ENCODE measurements around the gene TGFB1. TPM values are rescaled to one million over a fixed set of nuclear protein-coding genes. Genes with fewer than 3 reads are reported as not detected.

The TGFB1 gene
- 14.4 and 19.6 TPM in 2 replicates for total RNA-seq

DNA sequence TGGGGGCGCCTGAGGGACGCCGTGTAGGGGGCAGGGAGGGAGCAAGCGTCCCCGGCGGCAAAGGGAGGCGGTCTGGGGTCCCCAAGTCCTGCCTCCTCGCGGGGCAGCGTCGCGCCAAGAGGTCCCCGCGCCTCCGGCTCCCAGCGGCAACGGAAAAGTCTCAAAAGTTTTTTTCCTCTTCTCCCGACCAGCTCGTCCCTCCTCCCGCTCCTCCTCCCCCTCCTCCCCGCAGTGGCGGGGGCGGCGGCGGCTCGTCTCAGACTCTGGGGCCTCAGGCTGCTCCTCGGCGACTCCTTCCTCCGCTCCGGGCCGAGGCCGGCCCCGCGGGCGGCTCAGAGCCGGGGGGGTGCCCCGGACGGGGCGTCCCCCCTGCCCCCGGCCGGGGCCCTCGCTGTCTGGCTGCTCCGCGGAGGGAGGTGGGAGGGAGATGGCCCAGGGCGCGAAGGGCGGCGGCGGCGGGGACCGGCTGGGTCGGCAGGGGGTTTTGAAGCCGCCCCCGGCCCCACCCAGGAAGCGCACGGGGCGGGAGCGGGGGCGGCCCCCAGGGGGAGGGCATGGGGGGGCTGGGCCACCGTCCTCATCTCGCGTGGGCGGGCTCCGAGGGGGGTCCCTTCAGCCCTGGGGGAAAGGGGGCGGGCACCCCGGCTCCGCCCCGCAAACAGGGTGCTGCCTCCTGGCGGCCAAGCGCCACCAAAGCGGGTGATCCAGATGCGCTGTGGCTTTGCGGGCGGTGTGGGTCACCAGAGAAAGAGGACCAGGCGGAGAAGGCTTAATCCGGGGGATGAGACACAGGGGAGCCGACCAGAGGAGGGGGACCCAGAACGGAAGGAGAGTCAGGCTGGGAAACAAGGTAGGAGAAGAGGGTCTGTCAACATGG lies at the start of gene TGFB1:
TGFB1 (minus strand) TSS at position 457 of the 877 bp plus-strand sequence. CDS start 878 bp downstream, outside the sequence.

DNA sequence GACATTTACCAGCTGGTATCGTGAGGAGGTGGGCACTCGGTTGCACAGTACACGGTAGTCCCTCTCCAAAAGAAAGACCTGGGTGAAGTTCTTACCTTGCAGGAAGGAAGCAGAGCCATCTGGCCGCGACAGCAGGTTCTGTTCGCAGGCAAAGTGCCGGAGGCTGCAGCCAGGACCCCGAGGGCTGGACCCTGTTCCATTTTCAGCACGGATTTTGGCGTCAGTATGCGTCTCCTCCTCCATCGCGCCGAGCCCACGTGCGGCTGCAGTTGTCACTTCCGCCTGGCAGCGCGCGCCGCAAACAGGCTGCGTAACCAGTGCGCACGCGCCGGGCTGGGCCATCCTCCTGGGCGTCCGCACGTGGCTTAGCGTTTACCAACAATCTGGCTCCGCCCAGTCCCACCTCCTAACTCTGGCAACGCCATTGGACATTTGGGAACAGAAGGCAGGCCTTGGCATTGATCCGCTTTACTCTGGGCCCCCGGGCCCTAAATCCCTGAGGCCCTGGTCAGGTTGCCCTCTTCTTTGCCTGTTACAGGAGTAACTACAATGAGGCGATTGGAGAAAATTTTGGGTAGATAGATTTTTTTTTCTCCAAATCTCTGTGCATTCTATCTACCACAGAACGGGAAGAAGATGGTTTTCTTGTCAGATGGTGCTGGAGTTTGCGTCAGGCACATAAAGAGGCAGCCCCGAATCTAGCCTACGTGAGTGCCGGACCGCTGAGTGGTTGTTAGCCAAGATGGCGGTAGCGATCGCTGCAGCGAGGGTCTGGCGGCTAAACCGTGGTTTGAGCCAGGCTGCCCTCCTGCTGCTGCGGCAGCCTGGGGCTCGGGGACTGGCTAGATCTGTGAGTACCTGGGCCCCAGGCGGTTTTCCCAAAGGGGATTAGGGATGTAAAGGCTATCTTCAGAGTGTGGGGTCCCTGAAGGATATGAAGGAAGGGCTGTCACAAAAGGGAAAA lies 43.6 kb upstream of the TGFB1 start, which contains the start of the genes BCKDHA and EXOSC5:
BCKDHA (plus strand) TSS at position 733 of the 964 bp plus-strand sequence; CDS start at position 743, 10 bp downstream.
EXOSC5 (minus strand) TSS at position 274 of the 964 bp plus-strand sequence; CDS start at position 243, 31 bp downstream.

DNA sequence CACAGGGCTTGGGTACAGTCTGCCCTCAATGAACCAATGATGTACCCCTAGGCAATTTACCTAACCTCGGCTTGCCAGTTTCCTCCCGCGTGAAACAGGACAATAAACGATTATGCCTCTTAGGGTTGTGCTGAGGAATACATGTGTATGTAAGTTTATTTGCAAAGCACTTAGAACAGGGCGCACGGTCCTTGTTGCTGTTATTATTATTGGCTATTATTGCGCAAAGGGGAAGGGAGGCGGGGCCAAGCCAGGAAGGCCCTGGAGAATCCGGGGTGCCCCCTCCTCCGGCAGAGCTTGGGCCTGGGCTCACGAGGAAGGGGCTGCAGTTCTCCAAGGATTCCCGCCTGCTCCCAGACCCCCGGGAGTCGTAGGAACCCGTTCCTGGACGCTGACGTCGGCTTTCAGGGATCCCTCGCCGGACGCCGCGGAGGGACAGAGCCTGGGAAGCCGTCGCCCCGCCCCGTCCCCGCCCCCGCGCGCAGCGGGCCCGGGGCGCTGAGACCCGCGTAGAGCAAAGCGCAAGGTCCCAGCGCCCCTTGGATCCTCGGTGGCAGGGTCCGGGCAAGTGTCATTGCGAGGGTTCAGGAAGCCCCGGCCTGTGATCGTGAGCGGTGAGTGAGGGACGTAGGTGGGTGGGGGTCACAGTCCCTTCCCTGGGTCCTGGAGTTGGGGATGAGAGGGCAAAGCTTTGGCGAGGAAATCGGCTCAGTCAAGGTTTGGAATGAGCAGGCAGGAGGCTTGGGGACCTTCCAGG lies 22.7 kb upstream of the TGFB1 start, which contains the start of gene TMEM91:
TMEM91 (plus strand) TSS at position 293 of the 757 bp plus-strand sequence. CDS start 1,777 bp downstream, outside the sequence.

DNA sequence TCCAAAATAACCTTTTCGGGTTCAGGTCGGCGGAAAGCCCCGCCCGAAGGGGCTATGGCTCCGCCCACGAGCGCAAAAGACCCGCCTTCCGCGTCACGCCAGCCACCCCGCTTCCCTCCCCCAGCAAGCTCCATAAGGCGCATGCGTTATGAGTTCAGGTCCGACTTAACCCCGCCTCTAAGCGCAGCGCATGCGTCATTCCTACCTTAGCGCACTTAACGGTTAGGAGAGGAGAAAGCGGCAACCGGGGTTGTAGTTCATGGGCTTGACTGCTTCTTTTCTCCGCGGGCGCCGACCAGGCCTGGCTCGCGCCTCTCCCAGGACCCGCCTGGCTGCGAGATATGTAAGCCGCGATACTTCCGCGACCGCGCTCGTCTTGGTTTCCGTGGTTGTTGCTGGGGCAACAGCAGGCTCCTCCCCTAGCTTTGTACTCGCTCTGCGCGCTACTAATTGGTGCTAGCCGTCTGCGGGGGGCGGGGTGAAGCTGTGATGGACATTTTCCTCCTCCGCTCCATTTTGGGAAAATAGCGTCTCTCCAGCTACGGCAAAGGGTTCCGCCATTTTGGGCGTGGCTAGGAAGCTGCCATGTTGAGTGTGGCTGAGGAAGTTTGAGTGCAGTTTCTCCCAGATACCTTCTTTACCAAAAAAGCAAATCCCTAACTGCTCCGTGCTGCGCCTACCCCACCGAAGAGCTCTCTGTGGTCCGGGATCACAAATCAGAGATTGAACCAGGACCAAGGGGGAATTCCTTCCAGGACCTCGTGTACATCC lies 10.2 kb upstream of the TGFB1 start, which contains the start of gene B9D2:
B9D2 (minus strand) TSS at position 397 of the 771 bp plus-strand sequence. CDS start 630 bp downstream, outside the sequence.

DNA sequence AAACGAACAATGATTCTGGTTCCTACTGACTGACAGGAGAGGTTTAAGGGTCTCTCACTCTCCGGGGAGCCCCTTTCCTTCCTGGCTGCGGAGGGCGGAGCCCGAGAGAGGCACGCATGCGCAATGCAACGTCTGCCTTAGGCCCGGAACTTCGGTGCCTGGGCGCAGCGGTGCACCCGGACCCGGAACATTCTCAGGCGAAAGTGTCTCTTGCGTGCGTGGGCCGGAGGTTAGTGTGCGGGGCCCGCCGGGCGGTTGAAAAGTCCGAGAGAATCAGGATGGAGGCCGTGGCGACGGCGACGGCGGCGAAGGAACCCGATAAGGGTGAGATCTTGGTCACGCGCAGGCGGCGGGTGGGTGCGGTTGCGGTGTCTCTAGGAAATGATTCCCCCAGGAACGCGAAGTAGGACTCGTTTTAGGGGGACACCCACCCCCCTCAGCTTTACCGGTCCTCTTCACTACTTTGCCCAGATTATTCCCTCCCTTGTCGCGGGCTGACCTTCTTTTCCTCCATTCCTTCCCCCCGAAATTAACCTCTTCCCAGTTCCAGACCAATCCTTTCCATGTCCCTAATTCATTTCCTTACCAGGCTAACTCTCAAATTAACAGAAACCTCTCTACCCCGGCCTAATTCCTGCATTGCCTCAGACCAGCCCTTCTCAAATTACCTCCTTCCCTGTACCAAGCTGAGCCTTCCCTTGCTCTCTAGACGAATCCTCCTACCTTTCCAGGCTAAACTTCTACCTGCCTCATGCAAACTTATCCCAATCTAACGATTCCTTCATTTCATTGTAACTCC lies 43.5 kb downstream of the TGFB1 start, which contains the start of gene CCDC97:
CCDC97 (plus strand) TSS at position 140 of the 799 bp plus-strand sequence; CDS start at position 279, 139 bp downstream.

Other genes starting within 250 kb of the TGFB1 start
- not detected in 2 replicates for gene CYP2F1, start 239.5 kb downstream of the TGFB1 start, total RNA-seq
- gene CYP2S1, start 160.7 kb downstream of the TGFB1 start, total RNA-seq, result under 0.01 and 1.2 TPM in 2 replicates
- 142 and 144 TPM in 2 replicates for gene AXL, start 134.7 kb downstream of the TGFB1 start, total RNA-seq
- gene HNRNPUL1, start 89.5 kb downstream of the TGFB1 start, total RNA-seq, result 126 and 129 TPM in 2 replicates
- gene CCDC97, start 43.8 kb downstream of the TGFB1 start, total RNA-seq, result 8.4 and 8.7 TPM in 2 replicates
- 8.9 and 13.1 TPM in 2 replicates for gene B9D2, start 10.2 kb upstream of the TGFB1 start, total RNA-seq
- 11.2 and 12.8 TPM in 2 replicates for gene TMEM91, start 22.6 kb upstream of the TGFB1 start, total RNA-seq
- gene EXOSC5, start 43.4 kb upstream of the TGFB1 start, total RNA-seq, result 27.8 and 40.4 TPM in 2 replicates
- 40.6 and 41.6 TPM in 2 replicates for gene BCKDHA, start 43.9 kb upstream of the TGFB1 start, total RNA-seq
- gene B3GNT8, start 73.5 kb upstream of the TGFB1 start, total RNA-seq, result 2.5 and 5.5 TPM in 2 replicates
- 51.6 and 56.0 TPM in 2 replicates for gene DMAC2, start 86.0 kb upstream of the TGFB1 start, total RNA-seq
- not detected in 2 replicates for gene ERICH4, start 89.2 kb upstream of the TGFB1 start, total RNA-seq
- gene CEACAM21, start 222.2 kb upstream of the TGFB1 start, total RNA-seq, result not detected in 2 replicates

Measured in myometrial cell (primary cell).